Neural crest cell (in vitro differentiated cells): ENCODE results near the gene NSDHL. TPM values are rescaled to one million over a fixed set of nuclear protein-coding genes. Genes with fewer than 3 reads are reported as not detected.

Experiments used
- DNase-seq: peaks from one replicate; pipeline ENCODE4 v3.0.0; 2021; ENCODE audit warnings: low read depth, mixed read lengths, low spot score
- H3K27ac Mint-ChIP-seq: one replicate; pipeline ENCODE4 v1.8.0; 2021; ENCODE audit warnings: mild to moderate bottlenecking, mixed read lengths; ENCODE audit not compliant: unreplicated experiment
- H3K27me3 Mint-ChIP-seq: 2 replicates; pipeline ENCODE4 v1.8.0; 2021; ENCODE audit warnings: low read depth, mild to moderate bottlenecking, mixed read lengths
- H3K36me3 Mint-ChIP-seq: 2 replicates; pipeline ENCODE4 v1.8.0; 2021; ENCODE audit warnings: low read depth, mild to moderate bottlenecking, mixed read lengths
- H3K4me1 Mint-ChIP-seq: 2 replicates; pipeline ENCODE4 v1.8.0; 2021; ENCODE audit warnings: mixed read lengths
- H3K4me3 Mint-ChIP-seq: one replicate; pipeline ENCODE4 v1.8.0; 2021; ENCODE audit warnings: mild to moderate bottlenecking, mixed read lengths
- H3K9me3 Mint-ChIP-seq: 2 replicates; pipeline ENCODE4 v1.8.0; 2021; ENCODE audit warnings: mixed read lengths
- total RNA-seq: library from RNA; stranded (reverse); gene quantifications from 2 replicates; pipeline ENCODE4 v1.2.1, GENCODE V29; 2021
- TF ChIP-seq, protein P1 (sequence below): fragments of 200-600 bp; sonication (generic); conservative IDR thresholded peaks from 2 replicates; pipeline ENCODE4 v1.5.0; 2021; ENCODE audit warnings: antibody characterized with exemption, mild to moderate bottlenecking

Gene NSDHL
- total RNA-seq, 1 donor from 2014 or later, result 49.6 TPM

DNA sequence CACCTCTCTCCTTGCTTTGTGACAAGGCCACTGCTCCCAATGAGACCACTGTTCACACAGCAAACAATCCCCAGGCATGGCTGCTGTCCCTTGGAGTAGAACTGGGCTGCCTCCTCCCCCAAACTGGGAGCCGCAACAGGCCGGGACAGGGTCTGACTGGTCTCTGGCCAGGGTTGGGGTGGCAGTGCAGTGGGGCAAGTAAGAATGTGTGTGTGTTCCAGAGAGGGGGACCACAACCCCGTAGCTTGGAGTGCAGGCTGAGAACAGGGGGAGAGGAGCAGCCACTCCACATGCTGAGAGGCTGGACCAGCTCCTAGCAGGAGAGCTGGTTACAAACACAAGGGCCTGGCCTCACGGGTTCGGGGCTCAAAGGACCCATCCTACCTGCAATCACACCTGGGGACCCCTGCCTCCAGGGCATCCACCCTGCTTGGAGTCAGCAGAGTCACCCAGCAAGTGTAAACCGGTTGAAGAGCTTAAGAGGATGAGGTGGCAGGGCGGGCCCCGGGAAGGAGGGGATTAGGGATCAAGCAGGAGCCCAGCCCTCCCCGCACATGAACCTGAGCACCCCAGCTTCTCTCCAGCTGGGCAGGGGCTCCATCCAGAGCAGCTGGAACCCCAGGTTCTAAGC, 63.2 kb downstream of the NSDHL start:
- H3K27ac Mint-ChIP-seq, result no peak overlapping the region
- peaks cover 13% of the 10 kb centered on the region for H3K4me1 Mint-ChIP-seq
- TF ChIP-seq, protein P1, sequence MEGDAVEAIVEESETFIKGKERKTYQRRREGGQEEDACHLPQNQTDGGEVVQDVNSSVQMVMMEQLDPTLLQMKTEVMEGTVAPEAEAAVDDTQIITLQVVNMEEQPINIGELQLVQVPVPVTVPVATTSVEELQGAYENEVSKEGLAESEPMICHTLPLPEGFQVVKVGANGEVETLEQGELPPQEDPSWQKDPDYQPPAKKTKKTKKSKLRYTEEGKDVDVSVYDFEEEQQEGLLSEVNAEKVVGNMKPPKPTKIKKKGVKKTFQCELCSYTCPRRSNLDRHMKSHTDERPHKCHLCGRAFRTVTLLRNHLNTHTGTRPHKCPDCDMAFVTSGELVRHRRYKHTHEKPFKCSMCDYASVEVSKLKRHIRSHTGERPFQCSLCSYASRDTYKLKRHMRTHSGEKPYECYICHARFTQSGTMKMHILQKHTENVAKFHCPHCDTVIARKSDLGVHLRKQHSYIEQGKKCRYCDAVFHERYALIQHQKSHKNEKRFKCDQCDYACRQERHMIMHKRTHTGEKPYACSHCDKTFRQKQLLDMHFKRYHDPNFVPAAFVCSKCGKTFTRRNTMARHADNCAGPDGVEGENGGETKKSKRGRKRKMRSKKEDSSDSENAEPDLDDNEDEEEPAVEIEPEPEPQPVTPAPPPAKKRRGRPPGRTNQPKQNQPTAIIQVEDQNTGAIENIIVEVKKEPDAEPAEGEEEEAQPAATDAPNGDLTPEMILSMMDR, result no peak
- peaks cover 20% of the 10 kb centered on the region for H3K27me3 Mint-ChIP-seq
- H3K9me3 Mint-ChIP-seq, result no peaks in the 10 kb centered on the region
- DNase-seq, result no peak
- peaks cover 9% of the 10 kb centered on the region for H3K36me3 Mint-ChIP-seq
- H3K4me3 Mint-ChIP-seq, result no peak overlapping the region

DNA sequence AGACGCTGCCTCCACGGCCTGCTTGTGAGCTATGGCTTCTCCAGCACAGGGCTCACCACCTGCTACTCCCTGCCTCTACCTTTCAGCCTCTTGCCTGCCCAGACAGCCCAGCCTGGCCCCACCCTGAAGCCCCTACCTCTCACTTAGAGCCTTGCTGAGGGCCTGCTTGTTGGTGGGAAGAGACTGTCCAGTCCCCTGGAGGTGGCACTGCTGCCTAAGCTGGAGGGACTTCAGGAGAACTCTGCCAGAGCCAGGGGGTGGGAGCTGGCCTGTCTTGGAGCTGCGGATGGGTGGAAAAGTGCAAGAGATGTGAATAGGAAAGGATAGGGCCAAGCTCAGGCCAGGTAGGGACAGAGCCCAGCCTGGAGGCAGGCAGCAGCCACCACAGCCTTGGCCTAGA, 64.3 kb downstream of the NSDHL start:
- peak overlapping the region; percentile 41 for H3K4me3 Mint-ChIP-seq
- H3K27ac Mint-ChIP-seq, result no peak overlapping the region
- peaks cover 13% of the 10 kb centered on the region for H3K27me3 Mint-ChIP-seq
- TF ChIP-seq, protein P1, result no peak
- H3K36me3 Mint-ChIP-seq, result peaks cover 5% of the 10 kb centered on the region
- H3K9me3 Mint-ChIP-seq, result no peaks in the 10 kb centered on the region
- DNase-seq, result no peak
- peaks cover 13% of the 10 kb centered on the region for H3K4me1 Mint-ChIP-seq

DNA sequence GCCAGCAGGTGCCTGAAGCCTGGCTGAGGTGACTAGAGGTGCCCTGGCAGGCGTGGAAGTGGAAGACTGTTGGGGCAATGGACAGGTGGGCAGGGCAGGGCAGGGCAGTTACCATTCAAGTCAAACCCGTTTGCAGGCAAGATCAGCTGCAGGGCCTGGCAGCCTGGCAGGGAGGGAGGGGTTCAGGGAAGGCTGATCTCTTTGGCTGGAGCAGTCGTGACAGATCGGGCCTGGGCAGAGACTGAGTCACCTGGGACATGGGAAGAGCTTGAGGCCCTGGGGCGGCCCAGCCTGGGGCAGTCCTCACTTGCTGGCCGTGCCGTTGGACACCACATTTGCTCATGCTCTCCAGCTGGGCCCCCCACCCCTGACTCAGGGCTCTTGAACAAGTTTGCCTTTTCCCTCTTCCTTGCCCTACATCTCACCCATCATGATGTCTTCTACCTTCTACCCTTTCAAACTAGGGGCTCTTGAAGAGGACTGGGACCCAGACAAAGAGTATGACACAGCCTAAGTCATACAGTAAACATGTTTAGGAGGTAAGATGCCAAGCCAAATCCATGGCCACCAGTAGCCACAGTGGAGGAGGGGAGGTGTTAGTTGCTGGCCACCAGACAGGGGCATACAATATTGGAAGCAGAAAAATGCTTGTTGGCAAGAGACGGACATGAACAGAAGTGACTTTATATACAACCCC, 65.0 kb downstream of the NSDHL start:
- no peak for DNase-seq
- Mint-ChIP-seq H3K4me1 (peaks cover 13% of the 10 kb centered on the region), H3K4me3 (peak overlapping the region; percentile 38), H3K27ac (no peak overlapping the region), H3K36me3 (peaks cover 5% of the 10 kb centered on the region), H3K27me3 (peaks cover 8% of the 10 kb centered on the region), H3K9me3 (no peaks in the 10 kb centered on the region)
- TF ChIP-seq, protein P1, result no peak

DNA sequence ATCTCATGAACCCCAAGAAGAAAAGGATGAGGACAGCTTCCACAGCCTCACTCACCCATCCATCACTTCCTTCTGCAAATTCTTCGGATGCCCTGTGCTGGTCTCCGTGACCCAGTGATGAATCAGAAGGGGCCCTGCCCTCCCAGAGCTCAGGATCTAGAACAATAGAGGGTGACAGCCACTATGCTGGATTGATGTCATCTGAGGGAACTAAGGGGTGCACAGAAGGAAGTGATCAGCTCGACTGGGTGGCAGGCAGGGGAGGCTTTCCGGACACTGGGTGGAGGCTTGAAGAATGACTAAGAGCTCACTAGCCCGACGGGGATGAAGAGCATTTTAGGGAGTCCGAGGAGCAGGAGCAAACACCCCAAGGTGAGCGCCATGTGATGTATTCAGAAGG, 65.6 kb downstream of the NSDHL start:
- H3K4me1 Mint-ChIP-seq, result peaks cover 14% of the 10 kb centered on the region
- peak overlapping the region; percentile 70 for H3K27ac Mint-ChIP-seq
- peaks cover 5% of the 10 kb centered on the region for H3K36me3 Mint-ChIP-seq
- TF ChIP-seq, protein P1, result no peak
- H3K27me3 Mint-ChIP-seq, result peaks cover 6% of the 10 kb centered on the region
- peak overlapping the region; percentile 36 for H3K4me3 Mint-ChIP-seq
- DNase-seq, result no peak
- no peaks in the 10 kb centered on the region for H3K9me3 Mint-ChIP-seq

DNA sequence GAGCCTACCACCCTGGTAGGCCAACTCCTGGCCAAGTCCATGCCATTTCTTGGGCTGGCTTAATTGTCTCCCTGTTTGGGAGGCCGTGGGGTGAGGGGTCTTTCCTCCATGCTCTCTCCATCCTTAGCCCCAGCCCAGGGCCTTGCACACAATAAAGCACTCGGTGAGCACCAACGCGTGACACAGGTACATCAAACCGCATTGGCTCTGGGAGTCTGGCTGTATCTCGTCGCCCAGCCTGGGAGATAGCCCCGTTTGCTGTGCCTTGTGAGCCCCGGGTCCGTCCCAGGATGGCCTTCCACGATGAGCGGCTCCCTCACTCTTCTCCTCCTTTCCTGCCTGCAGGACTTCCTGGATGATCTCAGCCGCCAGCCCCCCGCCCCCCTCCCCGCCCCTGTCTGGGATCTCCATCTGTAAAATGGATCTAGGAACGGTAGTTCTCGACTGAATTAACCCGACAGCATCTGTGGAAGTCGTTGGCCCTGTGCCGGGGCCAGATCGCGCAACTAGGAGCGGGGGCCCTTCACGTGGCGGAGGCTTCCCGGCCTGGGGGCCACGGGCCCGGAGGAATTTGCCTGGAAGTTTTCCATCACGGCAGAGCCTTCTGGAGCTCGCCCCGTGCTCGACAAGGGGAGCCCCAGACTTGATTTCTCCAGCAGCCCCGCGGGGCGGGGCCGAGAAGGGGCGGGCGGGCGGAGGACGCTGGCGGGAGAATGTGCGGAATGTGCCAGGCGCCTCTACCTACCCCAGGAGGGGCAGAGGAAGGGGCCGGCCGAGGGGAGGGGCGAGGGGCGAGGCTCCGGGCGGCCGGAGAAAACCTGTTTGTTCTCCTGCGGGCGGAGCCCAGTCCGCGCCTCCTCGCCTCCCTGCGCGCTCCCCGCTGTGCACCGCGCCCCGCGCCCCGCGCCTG, 66.6 kb downstream of the NSDHL start, which contains the start of gene ZNF185:
Gene ZNF185, plus strand, starts transcription at position 846 of the 910 bp plus-strand sequence. CDS start 16,423 bp downstream, outside the sequence.
- Mint-ChIP-seq H3K27me3 (peaks cover 6% of the 10 kb centered on the region), H3K36me3 (peaks cover 5% of the 10 kb centered on the region), H3K4me3 (peak within 1 kb of the TSS; percentile 36), H3K27ac (no peak within 1 kb of the TSS), H3K4me1 (peaks cover 19% of the 10 kb centered on the region), H3K9me3 (no peaks in the 10 kb centered on the region)
- DNase-seq, result peak; percentile 16
- TF ChIP-seq, protein P1, result no peak
